Transverse colon (tissue), 4 donors: ENCODE measurements around the gene RTP5. TPM values are rescaled to one million over a fixed set of nuclear protein-coding genes. Genes with fewer than 3 reads are reported as not detected.
"Not testable (repeated sequence)": the region's sequence is repeated elsewhere in the genome, so short reads cannot be mapped to it uniquely, and the experiment has no call there.

ENCODE experiments used
- DNase-seq: peaks from one replicate; pipeline ENCODE4 v3.0.0-alpha.2; 2019
- H3K27ac ChIP-seq, 4 donors: fragments of 200-600 bp; sonication (generic); 2 replicates each; pipeline ENCODE4 v1.5.1; 2016 to 2018; ENCODE audit warnings: inconsistent platforms in 4 of 4
- H3K27me3 ChIP-seq: fragments of 200-600 bp; sonication (generic); 2 replicates; pipeline ENCODE4 v1.5.1; 2017; ENCODE audit warnings: inconsistent platforms
- H3K36me3 ChIP-seq, 4 donors: fragments of 200-600 bp; sonication (generic); 2 replicates each; pipeline ENCODE4 v1.5.1; 2017 to 2019; ENCODE audit warnings: inconsistent platforms in 4 of 4
- H3K4me1 ChIP-seq, 4 donors: fragments of 200-600 bp; sonication (generic); 2 replicates each; pipeline ENCODE4 v1.5.1; 2017 to 2020; ENCODE audit warnings: inconsistent platforms in 4 of 4
- H3K4me3 ChIP-seq, 4 donors: fragments of 200-600 bp; sonication (generic); 1 replicate in 1 of 4; 2 replicates in 3 of 4; pipeline versions ENCODE4 v1.5.1 to v1.6.1; 2017 to 2019; ENCODE audit warnings: inconsistent platforms in 4 of 4
- H3K9me3 ChIP-seq, 2 donors: fragments of 200-600 bp; sonication (generic); 2 replicates each; pipeline ENCODE4 v1.5.1; 2017 to 2019; ENCODE audit warnings: inconsistent platforms in 2 of 2
- EP300 ChIP-seq: sonication (generic); formaldehyde crosslinking; IDR thresholded peaks from one replicate; pipeline ENCODE4 v1.6.1; 2017; ENCODE audit warnings: antibody characterized with exemption, low read depth
- POLR2A ChIP-seq: fragments of 450-650 bp; IDR thresholded peaks from one replicate; pipeline ENCODE4 v1.6.1; 2016; ENCODE audit warnings: antibody characterized with exemption, mild to moderate bottlenecking, moderate library complexity
- POLR2AphosphoS5 ChIP-seq, 3 donors: sonication (generic); formaldehyde crosslinking; IDR thresholded peaks; one replicate each; pipeline ENCODE4 v1.6.1; 2016; ENCODE audit warnings: antibody characterized with exemption in 3 of 3
- WGBS, 2 donors: methylation state at CpG; one replicate each; pipeline ENCODE4 v1.1.5; 2018; ENCODE audit warnings: low coverage in 1 of 2; 5-methylcytosine and 5-hydroxymethylcytosine counted together
- in situ Hi-C, 4 donors: fragments of 200-750 bp; cut with MboI; loops; one replicate each; pipeline versions ENCODE4 v1.15.0 to v1.15.1; 2017; ENCODE audit warnings: low sequenced_read_pairs in 3 of 4, low pct_ligation_motif_present in 1 of 4, low pct_unique_long_range_greater_than_20kb in 1 of 4
- intact Hi-C: fragments of 100-400 bp; cut with DNase I; formaldehyde crosslinking; loops from one replicate; pipeline ENCODE4 v1.15.1; 2023; ENCODE audit warnings: low total_unique reads
- total RNA-seq, 4 donors: library from RNA; depleted of rRNA; stranded (reverse); fragments of >200 nt; gene quantifications; one replicate each; pipeline ENCODE4 v1.1.0, GENCODE V29; 2016
- TF ChIP-seq, protein P1 (sequence below), 5 experiments: fragments of 200-600 bp in 3 of 5; fragments of 450-650 bp in 2 of 5; sonication (generic) in 3 of 5; IDR thresholded peaks; 1 replicate in 2 of 5; 2 replicates in 3 of 5; pipeline ENCODE4 v1.5.1; 2016 to 2017; ENCODE audit warnings: antibody characterized with exemption in 5 of 5, inconsistent platforms in 3 of 5, mild to moderate bottlenecking in 2 of 5, moderate library complexity in 1 of 5

The RTP5 gene
- total RNA-seq, 4 donors from 2014 or later, result 0.16 TPM; not detected in 3

DNA sequence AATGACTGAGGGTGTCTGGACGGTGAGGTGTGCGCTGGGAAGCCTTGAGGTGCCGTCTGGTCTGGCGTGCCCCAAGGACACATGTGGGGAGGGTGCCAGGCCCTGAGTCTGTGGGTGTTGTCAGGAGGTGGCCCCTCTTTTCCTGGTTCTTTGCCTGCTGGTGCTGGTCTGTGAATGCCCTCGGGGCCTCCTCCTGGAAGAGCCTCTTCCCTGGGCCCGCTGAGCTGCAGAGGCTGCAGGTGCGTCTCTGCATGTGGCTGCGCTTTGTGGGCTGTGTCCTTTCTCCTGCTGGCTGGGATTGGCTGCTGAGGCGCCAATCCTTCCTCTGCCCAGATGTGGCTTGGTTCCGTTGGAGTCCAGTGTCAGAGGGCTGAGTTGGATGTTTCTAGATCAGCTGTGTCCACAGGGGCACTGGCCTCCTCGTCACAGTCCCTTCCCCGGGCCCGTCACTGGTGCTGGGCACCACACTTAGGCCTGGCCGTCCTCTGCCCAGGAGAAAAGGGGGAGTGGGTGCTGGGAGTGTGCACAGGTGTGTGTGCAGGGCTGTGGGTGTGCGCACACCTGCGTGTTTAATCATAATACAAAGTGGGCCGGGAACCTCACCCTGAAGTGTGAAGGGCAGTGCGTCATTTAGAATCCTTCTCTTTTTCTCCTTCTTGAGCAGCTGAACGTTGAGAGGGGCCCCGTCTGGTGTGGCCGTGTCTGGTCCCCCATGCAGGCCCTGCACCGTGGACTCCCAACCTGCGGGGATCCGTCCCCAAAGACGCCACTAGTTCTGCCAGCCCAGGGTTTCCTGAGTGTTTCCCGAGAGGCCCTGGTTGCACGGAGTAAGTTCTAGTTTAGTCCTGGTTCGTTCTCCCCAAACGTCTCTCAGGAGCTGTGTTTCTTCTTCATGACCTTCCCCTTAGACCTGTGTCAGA lies 35.5 kb downstream of the RTP5 start:
- intact Hi-C loops, result no loop called here

DNA sequence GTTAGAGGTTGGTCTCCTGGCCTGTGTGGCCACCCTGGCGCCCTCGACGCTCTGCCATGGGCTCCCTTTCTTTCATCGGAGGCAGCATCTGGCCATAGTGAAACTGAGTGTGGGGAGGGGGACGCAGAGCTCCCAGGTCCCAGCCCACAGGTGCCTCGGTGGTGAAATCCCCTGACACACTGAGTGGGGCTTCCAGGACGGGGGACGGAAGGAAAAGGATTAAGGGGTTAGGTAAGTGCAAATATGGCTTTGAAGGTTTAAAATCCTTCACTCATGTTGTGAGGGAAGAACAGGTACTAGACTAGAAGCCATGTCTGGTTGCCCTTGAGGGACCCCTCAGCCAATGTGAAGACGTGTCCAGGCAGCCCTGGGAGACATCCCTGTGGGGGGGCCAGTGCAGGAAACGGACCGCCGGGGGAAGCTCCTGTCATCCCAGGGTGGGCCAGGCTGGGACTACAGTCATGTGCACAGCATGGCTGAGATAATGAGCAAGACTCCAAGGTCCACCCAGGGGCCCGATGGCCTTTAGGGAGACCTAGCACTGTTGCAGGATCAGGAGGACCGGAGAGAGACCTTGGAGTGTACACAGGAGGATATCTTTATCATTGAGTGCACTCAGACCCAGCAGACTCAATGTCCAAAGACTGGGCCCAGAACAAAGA lies 36.3 kb downstream of the RTP5 start:
- 95 to 96% methylated on average over 5 to 11 of the region's 14 CpGs for WGBS, 2 donors
- TF ChIP-seq POLR2AphosphoS5 (IDR thresholded peaks at IDR 0.05) (no peak), POLR2A (no peak), EP300 (no peak)
- TF ChIP-seq, protein P1, sequence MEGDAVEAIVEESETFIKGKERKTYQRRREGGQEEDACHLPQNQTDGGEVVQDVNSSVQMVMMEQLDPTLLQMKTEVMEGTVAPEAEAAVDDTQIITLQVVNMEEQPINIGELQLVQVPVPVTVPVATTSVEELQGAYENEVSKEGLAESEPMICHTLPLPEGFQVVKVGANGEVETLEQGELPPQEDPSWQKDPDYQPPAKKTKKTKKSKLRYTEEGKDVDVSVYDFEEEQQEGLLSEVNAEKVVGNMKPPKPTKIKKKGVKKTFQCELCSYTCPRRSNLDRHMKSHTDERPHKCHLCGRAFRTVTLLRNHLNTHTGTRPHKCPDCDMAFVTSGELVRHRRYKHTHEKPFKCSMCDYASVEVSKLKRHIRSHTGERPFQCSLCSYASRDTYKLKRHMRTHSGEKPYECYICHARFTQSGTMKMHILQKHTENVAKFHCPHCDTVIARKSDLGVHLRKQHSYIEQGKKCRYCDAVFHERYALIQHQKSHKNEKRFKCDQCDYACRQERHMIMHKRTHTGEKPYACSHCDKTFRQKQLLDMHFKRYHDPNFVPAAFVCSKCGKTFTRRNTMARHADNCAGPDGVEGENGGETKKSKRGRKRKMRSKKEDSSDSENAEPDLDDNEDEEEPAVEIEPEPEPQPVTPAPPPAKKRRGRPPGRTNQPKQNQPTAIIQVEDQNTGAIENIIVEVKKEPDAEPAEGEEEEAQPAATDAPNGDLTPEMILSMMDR (IDR thresholded peaks at IDR 0.05), result no peak
- Histone ChIP-seq H3K36me3 (no peaks in the 10 kb centered on the region), H3K4me1 (peaks cover 0 to 10% (median 0%) of the 10 kb centered on the region in 4 donors), H3K27me3 (no peaks in the 10 kb centered on the region), H3K9me3 (no peaks in the 10 kb centered on the region), H3K4me3 (no peak overlapping the region), H3K27ac (no peak overlapping the region)
- intact Hi-C loops (no loop called here), in situ Hi-C loops (no loop called here)
- DNase-seq, result no peak

More for the DNA sequence above, 35.5 kb downstream of the RTP5 start:
- Histone ChIP-seq H3K36me3 (no peaks in the 10 kb centered on the region), H3K27ac (no peak overlapping the region), H3K4me1 (peaks cover 0 to 10% (median 0%) of the 10 kb centered on the region in 4 donors), H3K27me3 (no peaks in the 10 kb centered on the region), H3K9me3 (no peaks in the 10 kb centered on the region), H3K4me3 (no peak overlapping the region)
- DNase-seq, result no peak
- in situ Hi-C loops, result no loop called here
- TF ChIP-seq POLR2A (no peak), EP300 (no peak), POLR2AphosphoS5 (IDR thresholded peaks at IDR 0.05) (no peak)
- TF ChIP-seq, protein P1 (IDR thresholded peaks at IDR 0.05), result no peak
- 77 to 90% methylated on average over 2 to 29 of the region's 29 CpGs for WGBS, 2 donors

DNA sequence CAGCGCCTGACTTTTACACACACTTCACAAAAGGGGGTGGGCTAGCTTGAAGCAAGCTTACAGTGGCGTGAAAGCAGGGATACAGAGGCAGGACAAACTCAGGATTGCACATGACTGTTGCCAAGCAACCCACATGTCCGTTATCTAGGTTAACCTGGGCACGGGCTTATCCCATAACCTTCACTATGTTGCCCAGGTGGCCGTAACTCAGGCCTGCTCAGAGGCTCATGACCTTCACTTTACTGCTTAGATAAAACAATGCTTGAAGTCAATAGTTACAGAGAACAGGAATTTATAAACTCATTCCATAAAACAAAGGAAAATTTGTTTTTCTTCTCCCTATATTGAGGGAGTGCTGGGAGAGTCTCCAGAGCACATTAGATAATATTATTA lies 36.8 kb downstream of the RTP5 start:
- intact Hi-C loops, in situ Hi-C loops, H3K4me1 ChIP-seq, H3K4me3 ChIP-seq, DNase-seq, H3K36me3 ChIP-seq, H3K27ac ChIP-seq, H3K9me3 ChIP-seq, H3K27me3 ChIP-seq: not testable (repeated sequence)
- 93 to 100% methylated on average over 3 to 5 of the region's 5 CpGs for WGBS, 2 donors

- H3K4me1 ChIP-seq, result peaks cover 0 to under 1% (median 0%) of the 10 kb centered on the region in 4 donors
- no peak overlapping the region for H3K4me3 ChIP-seq
- DNase-seq, result no peak
- H3K27me3 ChIP-seq, result no peaks in the 10 kb centered on the region
- in situ Hi-C loops, result no loop called here
- no peaks in the 10 kb centered on the region for H3K9me3 ChIP-seq
- TF ChIP-seq POLR2AphosphoS5 (IDR thresholded peaks at IDR 0.05) (no peak), POLR2A (no peak), EP300 (no peak)
- TF ChIP-seq, protein P1 (IDR thresholded peaks at IDR 0.05), result no peak
- intact Hi-C loops, result no loop called here
- no peak overlapping the region for H3K27ac ChIP-seq
- H3K36me3 ChIP-seq, result no peaks in the 10 kb centered on the region
- WGBS, 2 donors, result 93 to 96% methylated on average over 15 to 18 of the region's 18 CpGs
These were observed 37.5 kb downstream of the RTP5 start for GRCh38 chr2:241906826-241907570.

DNA sequence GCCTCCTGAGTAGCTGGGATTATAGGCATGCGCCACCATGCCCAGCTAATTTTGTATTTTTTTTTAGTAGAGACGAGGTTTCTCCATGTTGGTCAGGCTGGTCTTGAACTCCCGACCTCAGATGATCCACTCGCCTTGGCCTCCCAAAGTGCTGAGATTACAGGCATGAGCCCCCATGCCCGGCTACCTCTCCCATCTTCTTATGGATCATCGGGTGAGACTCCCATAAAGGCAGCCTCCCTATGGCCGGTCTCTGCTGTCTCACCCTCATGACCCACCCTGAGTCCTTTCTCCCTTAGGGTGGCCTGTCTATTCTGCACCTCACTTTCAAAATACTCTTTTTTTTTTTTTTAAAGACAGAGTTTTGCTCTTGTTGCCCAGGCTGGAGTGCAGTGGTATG lies 38.3 kb downstream of the RTP5 start:
- DNase-seq, in situ Hi-C loops, H3K36me3 ChIP-seq, H3K4me1 ChIP-seq, H3K27me3 ChIP-seq, intact Hi-C loops, H3K4me3 ChIP-seq, H3K9me3 ChIP-seq, H3K27ac ChIP-seq: not testable (repeated sequence)
- 96 to 98% methylated on average over 6 to 7 of the region's 7 CpGs for WGBS, 2 donors
